Measurements from ENCODE around the gene PLD3.
"Not testable (repeated sequence)": the region's sequence is repeated elsewhere in the genome, so short reads cannot be mapped to it uniquely, and the experiment has no call there.

The PLD3 gene

DNA sequence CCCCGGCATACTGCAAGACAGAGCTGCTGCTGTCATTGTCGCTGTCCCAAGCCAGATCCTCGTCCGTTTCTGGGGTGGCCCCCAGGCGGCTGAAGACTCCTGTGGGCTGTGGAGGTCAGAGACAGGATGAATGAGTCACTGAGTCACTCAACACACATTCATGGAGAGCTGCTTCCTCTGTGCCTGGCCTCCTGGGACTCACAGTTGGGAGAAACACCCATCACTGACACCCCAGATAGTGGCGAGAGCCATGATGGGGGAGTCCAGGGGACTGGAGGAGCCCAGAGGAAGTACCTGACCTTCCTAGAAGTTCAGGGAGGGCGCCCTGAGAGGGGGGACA, 26.3 kb upstream of the PLD3 start:
- no peak for DNase-seq (ENCODE audit: extremely low read depth, insufficient read length)
- peaks cover 40% of the 10 kb centered on the region for H3K36me3 ChIP-seq (ENCODE audit: control insufficient read depth, insufficient read depth, low read length)
- TF ChIP-seq, protein P1, sequence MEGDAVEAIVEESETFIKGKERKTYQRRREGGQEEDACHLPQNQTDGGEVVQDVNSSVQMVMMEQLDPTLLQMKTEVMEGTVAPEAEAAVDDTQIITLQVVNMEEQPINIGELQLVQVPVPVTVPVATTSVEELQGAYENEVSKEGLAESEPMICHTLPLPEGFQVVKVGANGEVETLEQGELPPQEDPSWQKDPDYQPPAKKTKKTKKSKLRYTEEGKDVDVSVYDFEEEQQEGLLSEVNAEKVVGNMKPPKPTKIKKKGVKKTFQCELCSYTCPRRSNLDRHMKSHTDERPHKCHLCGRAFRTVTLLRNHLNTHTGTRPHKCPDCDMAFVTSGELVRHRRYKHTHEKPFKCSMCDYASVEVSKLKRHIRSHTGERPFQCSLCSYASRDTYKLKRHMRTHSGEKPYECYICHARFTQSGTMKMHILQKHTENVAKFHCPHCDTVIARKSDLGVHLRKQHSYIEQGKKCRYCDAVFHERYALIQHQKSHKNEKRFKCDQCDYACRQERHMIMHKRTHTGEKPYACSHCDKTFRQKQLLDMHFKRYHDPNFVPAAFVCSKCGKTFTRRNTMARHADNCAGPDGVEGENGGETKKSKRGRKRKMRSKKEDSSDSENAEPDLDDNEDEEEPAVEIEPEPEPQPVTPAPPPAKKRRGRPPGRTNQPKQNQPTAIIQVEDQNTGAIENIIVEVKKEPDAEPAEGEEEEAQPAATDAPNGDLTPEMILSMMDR (IDR thresholded peaks at IDR 0.05; ENCODE audit: insufficient read depth, low read length, poor library complexity, severe bottlenecking), result no peak

DNA sequence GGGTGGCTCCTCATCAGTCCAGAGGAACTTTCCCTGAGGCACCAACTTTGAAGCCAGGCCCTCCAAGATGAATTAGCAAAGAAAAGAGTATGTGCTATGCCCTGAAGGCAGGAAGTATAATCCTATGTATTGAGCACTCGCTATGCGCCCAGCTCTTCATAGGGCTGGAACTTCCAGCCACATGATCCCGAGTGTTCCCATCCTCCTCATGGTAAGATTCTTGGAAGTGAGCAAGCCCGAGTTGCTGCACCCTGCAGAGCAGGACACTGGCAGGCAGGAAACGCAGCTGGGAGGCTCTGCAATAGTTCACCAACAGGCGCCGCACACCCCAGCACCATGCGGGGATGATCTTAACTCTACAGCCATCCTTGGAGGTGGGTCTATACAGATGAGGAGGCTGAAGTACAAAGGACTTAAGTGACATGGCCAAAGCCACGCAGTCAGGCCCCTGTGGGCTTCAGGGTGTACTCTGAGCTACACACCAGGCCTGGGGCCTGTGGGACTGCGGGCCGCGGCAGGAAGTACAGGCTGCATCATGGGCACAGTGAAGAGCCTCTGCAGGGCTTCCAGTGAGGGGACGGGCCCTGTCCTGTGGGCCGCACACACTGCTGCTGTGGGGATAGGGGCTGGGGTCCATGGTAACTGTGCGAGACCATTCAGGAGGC, 25.4 kb upstream of the PLD3 start:
- H3K36me3 ChIP-seq (ENCODE audit: control insufficient read depth, insufficient read depth, low read length), result peaks cover 45% of the 10 kb centered on the region
- DNase-seq (ENCODE audit: extremely low read depth, insufficient read length), result no peak
- TF ChIP-seq, protein P1 (IDR thresholded peaks at IDR 0.05; ENCODE audit: insufficient read depth, low read length, poor library complexity, severe bottlenecking), result no peak

More for the DNA sequence above, 26.3 kb upstream of the PLD3 start:
- H3K4me3 ChIP-seq (replicated peaks; ENCODE audit: low read depth, low read length), result no peak overlapping the region
- no peaks in the 10 kb centered on the region for H3K27me3 ChIP-seq (replicated peaks; ENCODE audit: control insufficient read depth, insufficient read depth, low read length)

DNA sequence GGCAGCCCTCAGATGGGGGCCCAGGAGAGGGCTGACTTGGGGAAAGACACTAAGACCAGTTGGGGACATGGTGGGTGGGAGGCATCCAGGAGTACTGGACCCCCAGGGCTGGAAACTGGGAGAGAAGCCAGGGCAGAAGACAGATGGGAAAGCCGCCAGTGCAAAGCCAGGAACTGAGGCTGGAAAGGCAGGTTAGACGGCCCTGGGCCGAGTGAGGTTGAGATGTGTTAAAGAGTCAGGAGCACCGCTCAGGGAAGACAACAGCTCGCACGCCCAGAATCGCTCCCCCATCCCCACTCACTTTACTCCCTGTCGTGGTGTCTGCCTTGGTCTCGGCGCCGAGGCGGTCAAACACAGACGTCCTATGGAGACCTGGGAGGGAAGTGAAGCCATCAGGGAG, 24.8 kb upstream of the PLD3 start:
- TF ChIP-seq, protein P1 (IDR thresholded peaks at IDR 0.05; ENCODE audit: insufficient read depth, low read length, poor library complexity, severe bottlenecking), result no peak
- no peak for DNase-seq (ENCODE audit: extremely low read depth, insufficient read length)
- Histone ChIP-seq H3K27me3 (replicated peaks; ENCODE audit: control insufficient read depth, insufficient read depth, low read length) (no peaks in the 10 kb centered on the region), H3K4me3 (replicated peaks; ENCODE audit: low read depth, low read length) (no peak overlapping the region), H3K36me3 (ENCODE audit: control insufficient read depth, insufficient read depth, low read length) (peaks cover 49% of the 10 kb centered on the region)

More for the DNA sequence above, 25.4 kb upstream of the PLD3 start:
- Histone ChIP-seq H3K27me3 (replicated peaks; ENCODE audit: control insufficient read depth, insufficient read depth, low read length) (no peaks in the 10 kb centered on the region), H3K4me3 (replicated peaks; ENCODE audit: low read depth, low read length) (no peak overlapping the region)

DNA sequence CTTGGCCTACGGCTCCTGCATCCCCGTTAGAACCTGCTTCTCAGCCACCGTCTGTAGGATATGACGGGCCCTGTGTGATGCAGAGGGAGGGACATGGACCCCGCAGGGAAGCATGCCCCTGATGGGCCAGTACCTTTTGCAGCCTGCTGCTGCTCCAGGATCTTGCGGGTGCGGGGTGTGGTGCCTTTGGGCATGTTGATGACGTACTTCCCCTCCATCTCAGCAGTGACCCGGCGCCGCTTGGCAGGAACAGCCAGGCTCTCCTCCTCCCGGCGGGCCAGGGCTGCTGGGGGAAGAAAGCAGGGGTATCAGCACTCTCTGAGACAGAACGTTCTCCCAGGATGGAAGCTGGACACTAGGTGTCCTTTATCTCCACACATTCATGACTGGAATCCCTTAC, 22.3 kb upstream of the PLD3 start:
- TF ChIP-seq, protein P1 (IDR thresholded peaks at IDR 0.05; ENCODE audit: insufficient read depth, low read length, poor library complexity, severe bottlenecking), result no peak
- no peaks in the 10 kb centered on the region for H3K27me3 ChIP-seq (replicated peaks; ENCODE audit: control insufficient read depth, insufficient read depth, low read length)
- H3K36me3 ChIP-seq (ENCODE audit: control insufficient read depth, insufficient read depth, low read length), result peaks cover 50% of the 10 kb centered on the region
- DNase-seq (ENCODE audit: extremely low read depth, insufficient read length), result no peak
- H3K4me3 ChIP-seq (replicated peaks; ENCODE audit: low read depth, low read length), result no peak overlapping the region

DNA sequence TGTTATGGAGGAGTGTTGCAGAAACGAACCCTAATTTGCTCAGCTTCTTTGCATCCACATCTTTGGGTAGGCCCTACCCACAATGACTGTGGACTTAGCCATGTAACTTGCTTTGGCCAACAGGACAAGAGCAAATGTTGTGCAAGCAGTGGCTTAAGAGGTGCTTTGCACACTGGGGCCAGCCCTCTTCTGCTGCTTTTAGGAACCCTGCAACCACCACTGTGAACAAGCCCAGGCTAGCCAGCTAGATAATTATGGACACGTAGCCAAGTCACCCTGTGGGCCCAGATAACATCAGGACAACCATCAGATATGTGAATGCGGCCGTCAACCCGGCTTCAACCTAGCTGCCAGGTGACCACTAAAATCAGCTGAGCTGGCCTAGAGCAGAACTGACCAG, 17.4 kb upstream of the PLD3 start:
- DNase-seq (ENCODE audit: extremely low read depth, insufficient read length), result no peak
- Histone ChIP-seq H3K27me3 (replicated peaks; ENCODE audit: control insufficient read depth, insufficient read depth, low read length) (no peaks in the 10 kb centered on the region), H3K4me3 (replicated peaks; ENCODE audit: low read depth, low read length) (no peak overlapping the region), H3K36me3 (ENCODE audit: control insufficient read depth, insufficient read depth, low read length) (peaks cover 35% of the 10 kb centered on the region)
- TF ChIP-seq, protein P1 (IDR thresholded peaks at IDR 0.05; ENCODE audit: insufficient read depth, low read length, poor library complexity, severe bottlenecking), result no peak

DNA sequence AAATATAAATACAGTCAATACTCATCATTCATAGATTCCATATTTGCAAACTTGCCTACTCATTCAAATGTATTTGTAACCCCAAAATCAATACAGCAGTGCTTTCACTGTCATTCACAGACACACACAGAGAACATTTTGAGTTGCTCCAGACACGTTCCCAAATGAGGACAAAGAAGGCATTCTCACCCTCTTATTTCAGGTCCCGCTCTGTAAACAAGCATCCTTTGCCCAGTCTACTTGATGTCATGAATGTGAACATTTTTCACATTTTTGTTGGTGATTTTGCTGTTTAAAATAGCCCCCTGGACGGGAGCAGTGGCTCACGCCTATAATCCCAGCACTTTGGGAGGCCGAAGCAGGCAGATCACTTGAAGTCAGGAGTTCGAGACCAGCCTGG, 15.8 kb upstream of the PLD3 start:
- TF ChIP-seq, protein P1 (IDR thresholded peaks at IDR 0.05; ENCODE audit: insufficient read depth, low read length, poor library complexity, severe bottlenecking), result no peak
- DNase-seq (ENCODE audit: extremely low read depth, insufficient read length), result no peak
- Histone ChIP-seq H3K27me3 (replicated peaks; ENCODE audit: control insufficient read depth, insufficient read depth, low read length) (no peaks in the 10 kb centered on the region), H3K4me3 (replicated peaks; ENCODE audit: low read depth, low read length) (no peak overlapping the region), H3K36me3 (ENCODE audit: control insufficient read depth, insufficient read depth, low read length) (peaks cover 30% of the 10 kb centered on the region)

DNA sequence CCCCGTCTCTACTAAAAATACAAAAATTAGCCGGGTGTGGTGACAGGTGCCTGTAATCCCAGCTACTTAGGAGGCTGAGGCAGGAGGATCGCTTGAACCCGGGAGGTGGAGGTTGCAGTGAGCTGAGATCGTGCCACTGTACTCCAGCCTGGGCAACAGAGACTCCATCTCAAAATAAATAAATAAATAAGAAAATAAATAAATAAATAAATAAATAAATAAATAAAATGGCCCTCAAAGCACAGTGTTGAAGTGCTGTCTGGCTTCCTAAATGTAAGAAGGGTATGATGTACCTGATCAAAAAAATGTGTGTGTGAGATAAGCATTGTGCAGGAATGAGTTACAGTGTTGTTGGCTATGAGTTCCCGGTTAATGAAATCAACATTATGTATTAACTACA, 15.4 kb upstream of the PLD3 start:
- H3K4me3 ChIP-seq (replicated peaks; ENCODE audit: low read depth, low read length); DNase-seq (ENCODE audit: extremely low read depth, insufficient read length): not testable (repeated sequence)
- peaks cover 29% of the 10 kb centered on the region for H3K36me3 ChIP-seq (ENCODE audit: control insufficient read depth, insufficient read depth, low read length)

More for the DNA sequence above, 15.4 kb upstream of the PLD3 start:
- not testable (repeated sequence) for H3K27me3 ChIP-seq (replicated peaks; ENCODE audit: control insufficient read depth, insufficient read depth, low read length)
